ENCODE data around the gene RPAP2.

DNA sequence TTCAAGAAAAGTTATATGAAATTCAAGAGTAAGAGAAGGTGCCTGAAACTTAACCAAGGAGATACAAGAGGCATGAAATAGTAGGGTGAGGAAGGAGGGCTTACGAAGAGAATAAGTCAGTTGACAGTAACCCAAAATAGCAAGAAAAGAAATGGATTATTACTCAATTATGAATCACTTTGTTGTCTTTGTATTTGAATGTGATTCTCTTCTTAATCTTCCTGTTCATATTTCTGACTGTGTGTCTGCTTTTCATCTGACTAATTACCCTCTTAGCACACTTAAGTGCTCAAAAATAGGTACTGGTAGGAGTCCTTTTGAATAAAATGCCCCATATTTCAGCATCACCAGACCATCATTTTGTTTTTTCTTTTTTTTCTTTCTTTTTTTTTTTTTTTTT lies 39.5 kb upstream of the RPAP2 start:
- TF ChIP-seq, protein P1, sequence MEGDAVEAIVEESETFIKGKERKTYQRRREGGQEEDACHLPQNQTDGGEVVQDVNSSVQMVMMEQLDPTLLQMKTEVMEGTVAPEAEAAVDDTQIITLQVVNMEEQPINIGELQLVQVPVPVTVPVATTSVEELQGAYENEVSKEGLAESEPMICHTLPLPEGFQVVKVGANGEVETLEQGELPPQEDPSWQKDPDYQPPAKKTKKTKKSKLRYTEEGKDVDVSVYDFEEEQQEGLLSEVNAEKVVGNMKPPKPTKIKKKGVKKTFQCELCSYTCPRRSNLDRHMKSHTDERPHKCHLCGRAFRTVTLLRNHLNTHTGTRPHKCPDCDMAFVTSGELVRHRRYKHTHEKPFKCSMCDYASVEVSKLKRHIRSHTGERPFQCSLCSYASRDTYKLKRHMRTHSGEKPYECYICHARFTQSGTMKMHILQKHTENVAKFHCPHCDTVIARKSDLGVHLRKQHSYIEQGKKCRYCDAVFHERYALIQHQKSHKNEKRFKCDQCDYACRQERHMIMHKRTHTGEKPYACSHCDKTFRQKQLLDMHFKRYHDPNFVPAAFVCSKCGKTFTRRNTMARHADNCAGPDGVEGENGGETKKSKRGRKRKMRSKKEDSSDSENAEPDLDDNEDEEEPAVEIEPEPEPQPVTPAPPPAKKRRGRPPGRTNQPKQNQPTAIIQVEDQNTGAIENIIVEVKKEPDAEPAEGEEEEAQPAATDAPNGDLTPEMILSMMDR (IDR thresholded peaks at IDR 0.05), result no peak
- TF ChIP-seq POLR2A (IDR thresholded peaks at IDR 0.05), result no peak

Measured in right lobe of liver (tissue), 4 donors.